Subcutaneous adipose tissue (tissue), 4 donors: Measurements from ENCODE around the gene CDCP1. TPM values are rescaled to one million over a fixed set of nuclear protein-coding genes. Genes with fewer than 3 reads are reported as not detected.

Experiments used
- CTCF ChIP-seq: fragments of 450-650 bp; IDR thresholded peaks from one replicate; pipeline ENCODE4 v1.5.1; 2016; ENCODE audit warnings: low read depth, mild to moderate bottlenecking, control low read depth, antibody characterized with exemption, moderate library complexity
- total RNA-seq, 4 donors: library from RNA; depleted of rRNA; stranded (reverse); fragments of >200 nt; gene quantifications; one replicate each; pipeline ENCODE4 v1.1.0, GENCODE V29; 2016

CDCP1 gene
- total RNA-seq, 4 donors from 2014 or later, result 0.19 to 11.6 (median 2.1) TPM

DNA sequence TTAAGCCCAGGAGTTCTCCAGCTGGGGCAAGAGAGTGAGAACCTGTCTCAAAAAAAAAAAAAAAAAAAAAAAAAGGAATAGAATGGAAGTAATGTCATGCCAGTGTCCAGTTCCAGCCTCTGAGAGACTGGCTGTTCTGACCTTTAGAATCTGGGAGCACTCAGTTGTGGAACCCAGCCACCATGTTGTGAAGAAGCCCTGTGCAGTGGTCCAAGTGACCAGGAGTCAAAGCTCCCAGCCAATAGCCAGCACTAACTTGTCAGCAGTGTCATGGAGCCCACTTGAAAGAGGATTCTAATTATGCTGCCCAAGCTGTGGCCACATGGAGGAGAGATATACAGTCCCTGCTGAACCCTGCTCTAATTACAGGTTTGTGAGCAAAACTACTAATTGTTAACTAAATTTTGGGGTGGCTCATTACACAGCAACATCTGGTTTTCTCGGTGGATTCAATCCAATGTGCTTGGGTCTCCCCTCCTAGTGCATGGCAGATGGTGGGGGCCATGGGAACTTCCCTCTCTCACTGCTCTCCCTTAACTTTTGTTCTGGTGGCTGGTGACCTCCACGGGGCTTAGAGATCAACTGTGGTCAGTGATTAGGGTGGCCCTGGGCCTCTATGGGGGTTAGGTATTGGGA is 64.6 kb downstream of the CDCP1 start:
- no peak for TF ChIP-seq CTCF

GRCh38 chr3:45080824-45081223 is 65.4 kb downstream of the CDCP1 start:
- no peak for TF ChIP-seq CTCF

DNA sequence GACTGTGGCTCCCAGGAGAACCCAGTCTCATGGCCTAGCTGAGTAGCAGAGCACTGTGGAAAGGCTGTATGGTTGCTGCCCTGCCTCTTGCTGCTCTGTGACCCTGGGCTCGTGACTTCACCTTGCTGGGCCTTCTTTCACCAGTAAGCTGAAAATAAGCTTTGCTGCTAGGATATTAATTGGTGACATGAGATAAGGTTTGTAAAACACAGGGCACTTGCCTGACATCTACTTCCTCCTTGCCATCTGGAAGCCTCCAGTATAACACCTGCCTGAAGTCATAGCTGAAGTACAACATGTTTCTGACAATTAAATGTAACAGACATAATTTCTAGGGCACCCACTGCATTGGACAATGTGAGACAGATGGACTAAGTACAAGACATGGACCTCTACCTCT is 66.5 kb downstream of the CDCP1 start:
- no peak for TF ChIP-seq CTCF

- no peak for TF ChIP-seq CTCF
Measured at GRCh38 chr3:45078910-45079522, 67.2 kb downstream of the CDCP1 start.

DNA sequence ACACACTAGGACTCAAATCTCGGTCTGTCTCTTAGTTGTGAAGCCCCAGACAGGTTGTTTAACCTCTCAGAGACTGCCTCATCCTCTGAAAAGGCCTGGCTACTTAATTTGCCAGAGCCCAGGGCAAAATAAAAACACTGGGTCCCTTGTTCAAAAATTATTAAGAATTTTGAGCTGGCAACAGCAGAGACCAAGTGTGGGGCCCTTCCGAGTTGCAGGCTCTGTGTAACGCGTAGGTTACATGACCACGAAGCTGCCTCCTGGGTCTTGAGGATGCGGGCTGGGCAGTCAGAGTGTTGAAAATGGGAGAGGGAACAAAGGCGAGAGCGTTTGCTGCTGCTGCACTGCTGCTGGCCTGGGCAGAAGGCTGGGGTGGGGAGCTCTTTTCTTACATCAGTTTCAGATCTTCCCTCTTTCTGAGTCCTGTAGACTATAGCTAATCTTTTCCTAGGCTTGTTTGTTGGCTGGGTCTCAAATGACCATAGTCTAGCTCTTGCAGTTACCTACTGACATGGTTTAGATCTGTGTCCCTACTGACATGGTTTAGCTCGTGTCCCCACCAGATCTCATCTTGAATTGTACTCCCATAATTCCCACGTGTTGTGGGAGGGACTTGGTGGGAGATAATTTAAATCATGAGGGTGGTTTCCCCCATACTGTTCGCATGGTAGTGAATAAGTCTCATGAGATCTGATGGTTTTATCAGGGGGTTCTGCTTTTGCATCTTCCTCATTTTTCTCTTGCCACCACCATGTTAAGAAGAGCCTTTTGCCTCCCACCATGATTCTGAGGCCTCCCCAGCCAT is 70.2 kb downstream of the CDCP1 start:
- TF ChIP-seq CTCF, result no peak

- no peak for TF ChIP-seq CTCF
Measured at GRCh38 chr3:45071075-45071474, 75.1 kb downstream of the CDCP1 start.

GRCh38 chr3:45067941-45068340 is 78.2 kb downstream of the CDCP1 start:
- TF ChIP-seq CTCF, result no peak
